ENCODE measurements around the gene NFIA. TPM values are rescaled to one million over a fixed set of nuclear protein-coding genes. Genes with fewer than 3 reads are reported as not detected.

Gene NFIA
- total and polyA plus RNA-seq, 2 of the 13 experiments (the other 11 are each of a cell fraction or from before 2014, with no cell fraction given) = 14.7 to 28.5 TPM

DNA sequence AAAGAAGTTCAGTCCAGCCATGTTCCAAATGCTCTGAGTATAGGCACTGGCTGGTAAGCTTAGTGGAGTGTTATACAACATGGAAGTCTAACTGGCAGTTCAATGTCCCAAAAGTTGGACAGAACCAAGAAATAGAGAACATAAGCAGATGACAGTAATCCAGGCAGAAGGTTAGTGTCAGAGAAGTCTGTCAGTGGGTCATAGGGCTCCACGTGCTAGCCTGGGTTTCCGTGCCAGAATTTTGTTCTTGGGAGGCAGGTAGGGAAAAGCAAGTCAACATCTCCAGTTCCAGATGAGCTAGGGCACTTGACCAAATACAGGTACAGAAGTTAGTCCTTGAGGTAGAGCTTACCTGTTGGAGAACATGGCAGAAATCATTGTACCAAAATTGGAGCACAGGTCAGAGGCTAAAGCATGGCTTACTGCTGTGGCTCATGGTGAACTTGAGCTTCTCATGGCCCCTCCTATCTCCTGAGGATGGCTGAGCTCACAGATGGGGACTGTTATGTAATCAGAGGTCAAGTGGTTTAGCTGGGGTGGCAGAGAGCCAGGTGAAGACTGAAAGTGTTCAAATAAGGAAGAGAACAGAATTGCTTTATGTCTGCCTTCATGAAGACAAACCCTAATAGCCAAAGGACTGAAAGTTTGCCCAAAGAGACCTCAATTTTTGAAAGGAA, 170.8 kb downstream of the NFIA start (continued):
- peak; percentile 49; the same call in 1 of the 2 replicates for TF ChIP-seq BCL6 (CRISPR knock-in tag; IDR thresholded peaks at IDR 0.05)
- TF ChIP-seq, protein P1, sequence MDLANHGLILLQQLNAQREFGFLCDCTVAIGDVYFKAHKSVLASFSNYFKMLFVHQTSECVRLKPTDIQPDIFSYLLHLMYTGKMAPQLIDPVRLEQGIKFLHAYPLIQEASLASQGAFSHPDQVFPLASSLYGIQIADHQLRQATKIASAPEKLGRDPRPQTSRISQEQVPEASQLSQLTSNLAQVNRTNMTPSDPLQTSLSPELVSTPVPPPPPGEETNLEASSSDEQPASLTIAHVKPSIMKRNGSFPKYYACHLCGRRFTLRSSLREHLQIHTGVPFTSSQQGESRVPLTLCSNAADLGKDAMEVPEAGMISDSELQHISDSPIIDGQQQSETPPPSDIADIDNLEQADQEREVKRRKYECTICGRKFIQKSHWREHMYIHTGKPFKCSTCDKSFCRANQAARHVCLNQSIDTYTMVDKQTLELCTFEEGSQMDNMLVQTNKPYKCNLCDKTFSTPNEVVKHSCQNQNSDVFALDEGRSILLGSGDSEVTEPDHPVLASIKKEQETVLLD (CRISPR knock-in tag; IDR thresholded peaks at IDR 0.05; ENCODE audit: low read depth) = no peak
- TF ChIP-seq AKAP8 (CRISPR knock-in tag; IDR thresholded peaks at IDR 0.05) = no peak
- no peak for TF ChIP-seq ZBTB7B (CRISPR knock-in tag; IDR thresholded peaks at IDR 0.05)

DNA sequence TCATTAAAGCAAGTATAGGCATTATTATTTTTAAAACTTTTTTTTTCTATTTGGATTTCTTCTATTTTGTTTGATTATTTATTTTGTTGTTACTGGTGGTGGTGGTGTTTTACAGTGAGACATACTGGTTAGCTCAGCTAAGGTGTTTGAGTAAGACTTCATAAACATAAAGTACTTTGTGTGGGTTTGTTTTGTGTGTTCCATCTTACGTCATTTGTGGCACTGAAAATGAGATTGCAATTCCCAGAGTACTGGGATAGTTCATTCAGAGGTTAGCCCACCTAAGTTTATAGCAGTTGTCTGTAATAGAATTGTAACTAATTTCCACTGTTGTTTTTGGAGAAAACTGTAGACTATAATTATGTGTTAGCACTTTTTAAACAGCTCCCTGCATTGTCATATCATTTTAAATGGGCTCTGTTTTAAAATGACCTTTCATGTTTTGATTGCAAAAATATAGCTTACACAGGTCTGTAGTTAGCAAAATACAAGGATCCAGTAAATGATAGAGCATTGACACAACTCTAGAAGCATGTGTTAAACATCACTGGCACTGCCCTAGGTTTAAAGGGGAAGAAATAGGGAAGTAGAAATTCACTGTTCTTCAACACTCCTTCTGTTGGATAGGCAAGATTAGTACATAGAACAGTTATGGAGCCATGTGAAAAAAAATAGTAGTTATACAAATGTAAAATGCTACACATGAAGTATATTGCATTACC, 171.7 kb downstream of the NFIA start:
- POLR2A ChIA-PET = interaction anchor here (0.9 to 1.9 kb wide), 2 partner anchors 10 to 70 kb away, joined by 4 to 7 read pairs; no protein-coding TSS in a partner anchor
- FAIRE-seq (no peak), ATAC-seq (no peak), DNase-seq (ENCODE audit: low spot score) (no peak)
- Histone ChIP-seq H4K20me1 (ENCODE audit: insufficient read depth, low read length) (no peaks in the 10 kb centered on the region), H3K4me1 (ENCODE audit: insufficient read depth, low read length) (peaks cover 43% of the 10 kb centered on the region), H3K4me2 (ENCODE audit: low read depth, low read length) (no peak overlapping the region), H3K4me3 (replicated peaks in 1 of 3; ENCODE audit: insufficient read depth in 1 of 3, low read depth in 2 of 3, low read length in 3 of 3) (no peak overlapping the region), H2AFZ (ENCODE audit: low read length) (no peak overlapping the region), H3K79me2 (ENCODE audit: insufficient read depth, low read length) (peaks cover 81% of the 10 kb centered on the region), H3K9ac (ENCODE audit: insufficient read depth, low read depth, low read length) (no peak overlapping the region), H3K9me3 (ENCODE audit: low read length) (no peaks in the 10 kb centered on the region), H3K27ac (ENCODE audit: extremely low read length, insufficient read depth, low read length) (no peak overlapping the region), H3K27me3 (ENCODE audit: control insufficient read depth in 1 of 2, insufficient read depth in 2 of 2, low read length in 2 of 2) (no peaks in the 10 kb centered on the region), H3K36me3 (replicated peaks in 1 of 2; ENCODE audit: control insufficient read depth in 1 of 2, insufficient read depth in 2 of 2, low read length in 2 of 2) (no peaks in the 10 kb centered on the region)
- CTCF ChIA-PET (ENCODE audit: low intra/inter-chr PET ratio, low total read pairs) = no interaction called here
- no peak for TF ChIP-seq ZNF558 (CRISPR knock-in tag; IDR thresholded peaks at IDR 0.05; ENCODE audit: borderline replicate concordance)
- TF ChIP-seq, protein P2, sequence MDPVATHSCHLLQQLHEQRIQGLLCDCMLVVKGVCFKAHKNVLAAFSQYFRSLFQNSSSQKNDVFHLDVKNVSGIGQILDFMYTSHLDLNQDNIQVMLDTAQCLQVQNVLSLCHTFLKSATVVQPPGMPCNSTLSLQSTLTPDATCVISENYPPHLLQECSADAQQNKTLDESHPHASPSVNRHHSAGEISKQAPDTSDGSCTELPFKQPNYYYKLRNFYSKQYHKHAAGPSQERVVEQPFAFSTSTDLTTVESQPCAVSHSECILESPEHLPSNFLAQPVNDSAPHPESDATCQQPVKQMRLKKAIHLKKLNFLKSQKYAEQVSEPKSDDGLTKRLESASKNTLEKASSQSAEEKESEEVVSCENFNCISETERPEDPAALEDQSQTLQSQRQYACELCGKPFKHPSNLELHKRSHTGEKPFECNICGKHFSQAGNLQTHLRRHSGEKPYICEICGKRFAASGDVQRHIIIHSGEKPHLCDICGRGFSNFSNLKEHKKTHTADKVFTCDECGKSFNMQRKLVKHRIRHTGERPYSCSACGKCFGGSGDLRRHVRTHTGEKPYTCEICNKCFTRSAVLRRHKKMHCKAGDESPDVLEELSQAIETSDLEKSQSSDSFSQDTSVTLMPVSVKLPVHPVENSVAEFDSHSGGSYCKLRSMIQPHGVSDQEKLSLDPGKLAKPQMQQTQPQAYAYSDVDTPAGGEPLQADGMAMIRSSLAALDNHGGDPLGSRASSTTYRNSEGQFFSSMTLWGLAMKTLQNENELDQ (CRISPR knock-in tag; IDR thresholded peaks at IDR 0.05; ENCODE audit: borderline replicate concordance) = no peak
- no peak for TF ChIP-seq PLRG1 (conservative IDR thresholded peaks at IDR 0.05)
- no peak for TF ChIP-seq NFE2L2 (IDR thresholded peaks at IDR 0.05; ENCODE audit: low read length)
- TF ChIP-seq, protein P3, sequence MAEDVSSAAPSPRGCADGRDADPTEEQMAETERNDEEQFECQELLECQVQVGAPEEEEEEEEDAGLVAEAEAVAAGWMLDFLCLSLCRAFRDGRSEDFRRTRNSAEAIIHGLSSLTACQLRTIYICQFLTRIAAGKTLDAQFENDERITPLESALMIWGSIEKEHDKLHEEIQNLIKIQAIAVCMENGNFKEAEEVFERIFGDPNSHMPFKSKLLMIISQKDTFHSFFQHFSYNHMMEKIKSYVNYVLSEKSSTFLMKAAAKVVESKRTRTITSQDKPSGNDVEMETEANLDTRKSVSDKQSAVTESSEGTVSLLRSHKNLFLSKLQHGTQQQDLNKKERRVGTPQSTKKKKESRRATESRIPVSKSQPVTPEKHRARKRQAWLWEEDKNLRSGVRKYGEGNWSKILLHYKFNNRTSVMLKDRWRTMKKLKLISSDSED (CRISPR knock-in tag; IDR thresholded peaks at IDR 0.05) = no peak
- no peak for TF ChIP-seq HDAC2 (CRISPR knock-in tag; IDR thresholded peaks at IDR 0.05)
- no TSS peak for BruUV-seq (replicated peaks)
- intact Hi-C loops (cut with micrococcal nuclease; ENCODE audit: unreplicated experiment) = no loop called here
- 96% methylated on average over 1 of the region's 1 CpG for WGBS (ENCODE audit: low lambda C conversion rate)
- in situ Hi-C loops (cut with HindIII; ENCODE audit: extremely low pct_ligation_motif_present, low pct_unique_long_range_greater_than_20kb) = no loop called here
